Ishikawa (cell line): ENCODE measurements around the gene FRMD4B.

Experiments
- EP300 ChIP-seq: IDR thresholded peaks from 2 replicates; pipeline ENCODE4 v1.6.1; 2012; ENCODE audit warnings: borderline replicate concordance
- TCF12 ChIP-seq: IDR thresholded peaks from 2 replicates; pipeline ENCODE4 v1.6.1; 2012; ENCODE audit warnings: low read depth
- YY1 ChIP-seq: IDR thresholded peaks from 2 replicates; pipeline ENCODE4 v1.6.1; 2012; ENCODE audit warnings: low read depth

GRCh38 chr3:69323941-69324340 lies 61.9 kb downstream of the FRMD4B start:
- TF ChIP-seq EP300 (no peak), YY1 (no peak), TCF12 (no peak)
